A673 (cell line): ENCODE results near the gene ARMC8. TPM values are rescaled to one million over a fixed set of nuclear protein-coding genes. Genes with fewer than 3 reads are reported as not detected.

Experiments
- BruUV-seq: library from RNA; stranded (reverse); fragments of 400-500 nt; replicated peaks from 2 replicates; lab custom pipeline; 2021; lab: Mats Ljungman, UMichigan
- CTCF ChIA-PET: fragments of 300-600 bp; sonication (Branson Sonifier 250); formaldehyde crosslinking; loops from one replicate; lab custom pipeline; 2022; ENCODE audit warnings: antibody characterized with exemption; lab: Charles Lee
- POLR2A ChIA-PET: fragments of 300-600 bp; sonication (Branson Sonifier 250); formaldehyde crosslinking; loops from one replicate; lab custom pipeline; 2022; ENCODE audit warnings: antibody characterized with exemption; ENCODE audit not compliant: low non-redundant PET; lab: Charles Lee
- DNase-seq: peaks from one replicate; pipeline ENCODE4 v3.0.0-alpha.2; 2015; ENCODE audit warnings: low spot score
- H3K27ac ChIP-seq: fragments of 200-600 bp; sonication (generic); 2 replicates; pipeline ENCODE4 v1.5.1; 2016; ENCODE audit warnings: mixed run types, low read depth, mild to moderate bottlenecking, mixed read lengths, antibody characterized with exemption, low read length; ENCODE audit not compliant: poor library complexity, severe bottlenecking
- H3K27me3 ChIP-seq: fragments of 200-600 bp; sonication (generic); replicated peaks from 2 replicates; pipeline ENCODE4 v1.6.1; 2017; ENCODE audit warnings: mixed run types, low read depth, mild to moderate bottlenecking, mixed read lengths, antibody characterized with exemption, low read length; ENCODE audit not compliant: insufficient read depth, poor library complexity
- H3K36me3 ChIP-seq: fragments of 200-600 bp; sonication (generic); 2 replicates; pipeline ENCODE4 v1.6.1; 2016; ENCODE audit warnings: mixed run types, mild to moderate bottlenecking, mixed read lengths, antibody characterized with exemption, low read length; ENCODE audit not compliant: insufficient read depth, poor library complexity, severe bottlenecking
- H3K4me1 ChIP-seq: fragments of 200-600 bp; sonication (generic); 2 replicates; pipeline ENCODE4 v1.6.1; 2017; ENCODE audit warnings: mixed run types, mild to moderate bottlenecking, mixed read lengths, antibody characterized with exemption, low read length; ENCODE audit not compliant: insufficient read depth, poor library complexity, severe bottlenecking
- H3K4me3 ChIP-seq: fragments of 200-600 bp; sonication (generic); 2 replicates; pipeline ENCODE4 v1.5.1; 2016; ENCODE audit warnings: low read depth, mixed run types, mild to moderate bottlenecking, mixed read lengths, low read length; ENCODE audit not compliant: poor library complexity, severe bottlenecking
- H3K9me3 ChIP-seq: fragments of 200-600 bp; sonication (generic); 2 replicates; pipeline ENCODE4 v1.6.1; 2016; ENCODE audit warnings: mixed run types, low read depth, mild to moderate bottlenecking, mixed read lengths, antibody characterized with exemption, low read length; ENCODE audit not compliant: poor library complexity, severe bottlenecking
- EZH2 ChIP-seq: fragments of 200-600 bp; sonication (generic); IDR thresholded peaks from 2 replicates; pipeline ENCODE4 v1.6.1; 2017; ENCODE audit warnings: borderline replicate concordance, low read depth, mild to moderate bottlenecking, mixed read lengths, antibody characterized with exemption, low read length; ENCODE audit not compliant: poor library complexity, severe bottlenecking
- intact Hi-C: fragments of 100-400 bp; cut with micrococcal nuclease; formaldehyde crosslinking; loops from one replicate; pipeline ENCODE4 v1.10.0; 2022; ENCODE audit not compliant: unreplicated experiment
- total RNA-seq: library from RNA; stranded (reverse); gene quantifications from 2 replicates; pipeline ENCODE4 v1.2.3, GENCODE V29; 2021
- TF ChIP-seq, protein P1 (sequence below): fragments of 300-800, 200-600 bp; sonication (generic); conservative IDR thresholded peaks from 2 replicates; pipeline ENCODE4 v1.5.1; 2017; ENCODE audit warnings: low read depth, mild to moderate bottlenecking, antibody characterized with exemption, low read length, moderate library complexity, mixed read lengths

ARMC8 gene
- total RNA-seq, 1 experiment from 2014 or later, result 55.8 TPM

- Histone ChIP-seq H3K27me3 (peaks cover 10% of the 10 kb centered on the region), H3K27ac (no peak overlapping the region), H3K9me3 (no peaks in the 10 kb centered on the region), H3K4me1 (no peaks in the 10 kb centered on the region), H3K4me3 (no peak overlapping the region), H3K36me3 (no peaks in the 10 kb centered on the region)
- DNase-seq, result no peak
- no peak for TF ChIP-seq EZH2
- TF ChIP-seq, protein P1, sequence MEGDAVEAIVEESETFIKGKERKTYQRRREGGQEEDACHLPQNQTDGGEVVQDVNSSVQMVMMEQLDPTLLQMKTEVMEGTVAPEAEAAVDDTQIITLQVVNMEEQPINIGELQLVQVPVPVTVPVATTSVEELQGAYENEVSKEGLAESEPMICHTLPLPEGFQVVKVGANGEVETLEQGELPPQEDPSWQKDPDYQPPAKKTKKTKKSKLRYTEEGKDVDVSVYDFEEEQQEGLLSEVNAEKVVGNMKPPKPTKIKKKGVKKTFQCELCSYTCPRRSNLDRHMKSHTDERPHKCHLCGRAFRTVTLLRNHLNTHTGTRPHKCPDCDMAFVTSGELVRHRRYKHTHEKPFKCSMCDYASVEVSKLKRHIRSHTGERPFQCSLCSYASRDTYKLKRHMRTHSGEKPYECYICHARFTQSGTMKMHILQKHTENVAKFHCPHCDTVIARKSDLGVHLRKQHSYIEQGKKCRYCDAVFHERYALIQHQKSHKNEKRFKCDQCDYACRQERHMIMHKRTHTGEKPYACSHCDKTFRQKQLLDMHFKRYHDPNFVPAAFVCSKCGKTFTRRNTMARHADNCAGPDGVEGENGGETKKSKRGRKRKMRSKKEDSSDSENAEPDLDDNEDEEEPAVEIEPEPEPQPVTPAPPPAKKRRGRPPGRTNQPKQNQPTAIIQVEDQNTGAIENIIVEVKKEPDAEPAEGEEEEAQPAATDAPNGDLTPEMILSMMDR, result no peak
- ChIA-PET CTCF (interaction anchor here (0.6 kb wide), 1 partner anchor 140 kb away, joined by 4 read pairs; no protein-coding TSS in a partner anchor), POLR2A (no interaction called here)
- BruUV-seq, result no TSS peak
- intact Hi-C loops, result loop anchor here (5.0 kb wide), 1 partner anchor 147 kb away; the partner anchor contains the start of gene ARMC8
Observed at GRCh38 chr3:138334608-138335007, 147.5 kb downstream of the ARMC8 start.

- H3K4me1 ChIP-seq, result no peaks in the 10 kb centered on the region
- ChIA-PET POLR2A (no interaction called here), CTCF (no interaction called here)
- no TSS peak for BruUV-seq
- H3K27me3 ChIP-seq, result peaks cover 10% of the 10 kb centered on the region
- DNase-seq, result no peak
- no peaks in the 10 kb centered on the region for H3K36me3 ChIP-seq
- H3K9me3 ChIP-seq, result no peaks in the 10 kb centered on the region
- intact Hi-C loops, result no loop called here
- no peak overlapping the region for H3K27ac ChIP-seq
- no peak overlapping the region for H3K4me3 ChIP-seq
- TF ChIP-seq EZH2, result no peak
Observed at GRCh38 chr3:138336454-138336999, 149.4 kb downstream of the ARMC8 start.

- TF ChIP-seq, protein P1, result no peak
- no peak for TF ChIP-seq EZH2
- Histone ChIP-seq H3K4me1 (no peaks in the 10 kb centered on the region), H3K9me3 (no peaks in the 10 kb centered on the region), H3K27me3 (peaks cover 10% of the 10 kb centered on the region), H3K36me3 (no peaks in the 10 kb centered on the region), H3K27ac (no peak overlapping the region), H3K4me3 (no peak overlapping the region)
- no TSS peak for BruUV-seq
- DNase-seq, result no peak
- ChIA-PET POLR2A (no interaction called here), CTCF (no interaction called here)
- intact Hi-C loops, result no loop called here
Observed at GRCh38 chr3:138338244-138338643, 151.1 kb downstream of the ARMC8 start.

GRCh38 chr3:138338811-138339210, 151.7 kb downstream of the ARMC8 start:
- no TSS peak for BruUV-seq
- Histone ChIP-seq H3K4me1 (no peaks in the 10 kb centered on the region), H3K9me3 (no peaks in the 10 kb centered on the region), H3K27me3 (peaks cover 8% of the 10 kb centered on the region), H3K4me3 (no peak overlapping the region), H3K36me3 (no peaks in the 10 kb centered on the region), H3K27ac (no peak overlapping the region)
- ChIA-PET CTCF (no interaction called here), POLR2A (no interaction called here)
- DNase-seq, result no peak
- intact Hi-C loops, result no loop called here
- TF ChIP-seq EZH2, result no peak
- TF ChIP-seq, protein P1, result no peak
